ENCODE measurements around the gene UNC93A.
A peak's percentile ranks its signal among the peaks of the same experiment; 100 is the strongest.
"Not testable (repeated sequence)": the region's sequence is repeated elsewhere in the genome, so short reads cannot be mapped to it uniquely, and the experiment has no call there.

Gene UNC93A

DNA sequence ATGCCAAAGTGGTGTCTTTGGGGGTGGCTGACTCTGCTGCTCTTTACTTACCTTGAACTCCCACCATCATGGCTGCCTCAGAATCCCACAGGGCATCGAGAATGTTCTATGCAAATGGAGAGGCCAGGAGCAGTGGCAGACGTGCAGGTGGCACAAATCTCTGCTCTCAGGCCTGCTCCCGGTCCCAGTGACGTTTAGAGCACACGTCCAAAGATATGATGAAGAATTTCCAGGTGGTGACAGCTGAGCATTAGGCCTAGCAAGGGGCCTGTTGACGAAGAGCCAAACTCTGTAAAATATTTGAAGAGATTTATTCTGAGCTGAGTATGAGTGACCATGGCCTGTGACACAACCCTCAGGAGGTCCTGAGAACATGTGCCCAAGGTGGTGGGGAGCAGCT lies 19.0 kb upstream of the UNC93A start:
- DNase-seq, result no peak

DNA sequence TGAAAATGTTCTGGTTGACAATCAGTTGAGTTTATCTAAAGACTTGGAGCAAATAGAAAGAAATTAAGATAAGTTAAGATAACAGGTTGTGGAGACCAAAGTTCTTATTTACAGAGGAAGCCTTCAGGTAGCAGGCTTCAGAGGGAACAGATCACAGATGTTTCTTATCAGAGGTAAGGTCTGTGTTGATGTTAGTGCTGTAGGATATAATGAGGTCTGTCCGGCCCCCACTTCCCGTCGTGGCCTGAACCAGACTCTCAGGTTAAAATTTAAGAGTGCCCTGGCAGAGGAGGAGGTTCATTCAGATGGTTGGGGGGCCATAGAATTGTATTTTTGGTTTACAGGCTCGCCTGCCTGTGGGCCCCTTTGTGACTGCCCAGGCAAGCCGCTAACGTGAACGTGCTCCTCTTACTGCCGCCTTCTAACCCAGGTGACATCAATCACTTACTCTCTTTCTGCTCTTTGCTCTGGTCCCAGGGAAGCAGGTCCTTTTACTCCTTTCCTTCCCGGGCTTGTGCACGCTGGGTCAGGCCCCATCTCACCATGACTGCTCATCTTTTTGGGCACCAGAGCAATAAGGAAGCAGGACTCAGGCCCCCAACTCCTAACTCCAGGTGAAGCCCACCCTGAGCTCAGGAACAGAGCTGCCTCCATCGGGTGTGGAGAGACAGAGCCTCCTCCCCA lies 18.3 kb upstream of the UNC93A start:
- DNase-seq, result no peak

DNA sequence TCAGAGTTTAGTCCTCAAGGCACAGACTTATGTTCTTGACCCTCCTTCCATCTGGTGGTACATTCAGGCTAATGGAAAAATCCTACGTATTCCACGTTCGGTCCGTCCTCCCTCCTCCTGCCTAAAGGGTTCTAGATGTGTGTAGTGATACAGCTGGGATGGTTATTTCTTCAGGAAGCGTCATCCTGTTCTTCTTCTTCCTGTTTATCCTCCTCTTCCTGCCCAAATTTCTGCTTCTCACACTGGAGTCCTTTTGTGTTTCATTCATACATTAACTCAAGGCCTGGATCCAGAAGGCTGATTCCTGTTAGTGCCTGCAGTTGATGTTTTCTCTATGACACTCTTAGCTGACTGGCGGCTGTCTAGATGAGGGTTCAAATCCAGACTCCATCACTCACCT lies 16.8 kb upstream of the UNC93A start:
- no peak for DNase-seq

DNA sequence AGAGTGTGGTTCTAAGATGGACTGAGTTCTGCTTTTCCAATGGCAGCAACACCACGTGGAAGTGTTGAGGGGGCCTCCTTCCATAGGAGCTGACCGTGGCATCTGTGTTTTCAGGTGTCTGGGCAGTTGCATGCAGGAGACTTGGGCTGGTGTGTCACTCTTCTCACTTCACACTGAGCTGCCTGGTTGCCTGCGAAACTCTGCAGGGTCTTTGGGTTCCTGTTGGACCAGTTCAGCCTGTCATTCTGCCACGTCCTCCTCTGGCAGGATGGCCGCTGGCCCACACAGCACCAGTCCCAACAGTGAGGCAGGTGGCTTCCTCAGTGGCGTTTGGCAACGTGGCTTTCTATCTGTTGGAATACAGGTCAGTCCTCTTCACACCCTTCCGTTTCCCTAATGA lies 16.1 kb upstream of the UNC93A start:
- no peak for DNase-seq

DNA sequence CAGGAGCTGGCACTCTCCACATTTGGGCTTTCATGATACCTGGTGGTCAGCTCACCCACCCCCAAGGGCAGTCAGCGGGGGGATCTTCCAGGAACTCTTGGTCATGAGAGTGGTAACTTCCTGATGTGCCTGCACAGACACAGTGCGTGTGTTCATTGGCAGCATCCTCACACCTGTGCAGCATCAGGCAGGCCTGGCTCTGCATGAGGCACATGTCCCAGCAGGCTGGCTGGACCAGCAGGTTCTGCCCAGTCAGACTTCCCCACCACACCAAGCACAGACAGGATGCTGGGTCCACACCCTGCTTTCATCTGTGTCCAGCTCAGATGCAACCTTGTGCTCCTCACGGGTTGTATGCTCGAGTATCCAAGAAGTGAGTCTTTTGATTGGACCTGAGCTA lies 15.7 kb upstream of the UNC93A start:
- DNase-seq, result no peak

DNA sequence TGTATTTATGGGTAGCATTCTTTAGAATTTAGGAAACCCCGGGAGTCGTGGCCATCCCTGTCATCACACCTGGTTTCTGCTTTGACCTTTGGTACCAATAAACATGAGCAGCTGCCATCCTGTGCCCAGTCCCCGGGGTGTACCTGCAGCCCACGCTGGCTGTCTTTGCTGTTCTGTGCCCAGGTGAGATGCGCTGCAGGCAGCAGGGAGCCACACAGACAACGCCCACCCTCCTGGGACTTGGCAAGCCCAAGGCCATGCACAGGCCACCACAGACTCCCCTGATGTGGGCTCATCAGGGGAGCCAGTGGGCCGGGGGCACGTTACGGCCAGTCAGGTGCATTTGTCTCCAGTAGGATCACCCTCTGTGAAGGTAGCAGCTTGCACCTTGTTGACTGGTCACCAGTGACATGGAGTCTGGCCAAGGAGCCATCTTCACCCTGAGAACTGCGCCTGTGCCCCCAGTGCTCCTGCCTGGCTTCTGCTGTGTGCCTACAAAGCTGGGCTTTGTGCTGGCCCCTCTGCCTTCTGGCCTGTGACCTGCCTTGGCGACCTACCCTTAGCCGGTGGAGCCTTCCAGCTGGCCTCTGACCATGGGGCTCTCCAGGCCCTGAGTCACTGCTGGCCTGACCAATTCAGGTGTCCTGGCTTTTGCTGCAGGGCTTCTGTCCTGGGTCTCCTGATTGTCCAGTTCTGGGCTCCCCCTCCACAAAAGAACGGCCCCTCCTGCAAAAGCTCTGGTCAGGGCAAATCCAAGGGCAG lies 14.2 kb upstream of the UNC93A start:
- no peak for DNase-seq

DNA sequence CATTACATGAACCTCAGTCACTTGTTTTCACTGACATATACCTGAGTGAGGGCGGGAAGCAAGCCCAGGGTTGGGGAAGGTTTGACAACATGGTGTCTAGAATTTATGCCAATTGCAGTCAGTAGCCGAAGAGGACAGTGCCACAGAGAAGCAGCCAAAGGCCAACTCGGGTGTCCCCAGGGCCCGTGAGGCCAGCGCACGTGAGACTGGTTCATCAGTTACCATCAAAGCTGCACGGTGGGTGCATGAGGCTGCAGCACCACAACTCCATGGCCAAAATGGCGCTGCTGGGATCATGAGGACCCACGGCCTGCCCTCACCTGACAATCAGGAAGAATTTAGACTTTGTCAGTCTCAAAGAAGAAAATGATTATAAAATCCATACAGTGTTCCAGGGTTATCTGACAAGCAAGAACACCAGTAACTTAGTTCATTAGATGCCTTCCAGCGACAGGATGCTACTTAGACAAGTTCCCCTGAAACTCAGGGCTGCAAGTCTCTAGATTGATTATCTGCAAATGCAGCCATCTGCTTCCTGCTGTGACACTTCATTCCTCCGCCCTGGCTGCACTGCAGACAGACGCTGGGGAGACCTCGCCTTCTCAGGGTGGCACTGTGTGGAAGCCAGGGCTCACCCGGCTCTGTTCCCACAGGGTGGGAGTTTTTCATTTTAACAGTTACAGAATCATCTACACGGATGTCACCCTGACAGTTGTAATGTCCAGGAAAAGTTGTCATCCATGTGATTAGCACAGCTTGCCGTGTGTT lies 12.8 kb upstream of the UNC93A start:
- not testable (repeated sequence) for DNase-seq

DNA sequence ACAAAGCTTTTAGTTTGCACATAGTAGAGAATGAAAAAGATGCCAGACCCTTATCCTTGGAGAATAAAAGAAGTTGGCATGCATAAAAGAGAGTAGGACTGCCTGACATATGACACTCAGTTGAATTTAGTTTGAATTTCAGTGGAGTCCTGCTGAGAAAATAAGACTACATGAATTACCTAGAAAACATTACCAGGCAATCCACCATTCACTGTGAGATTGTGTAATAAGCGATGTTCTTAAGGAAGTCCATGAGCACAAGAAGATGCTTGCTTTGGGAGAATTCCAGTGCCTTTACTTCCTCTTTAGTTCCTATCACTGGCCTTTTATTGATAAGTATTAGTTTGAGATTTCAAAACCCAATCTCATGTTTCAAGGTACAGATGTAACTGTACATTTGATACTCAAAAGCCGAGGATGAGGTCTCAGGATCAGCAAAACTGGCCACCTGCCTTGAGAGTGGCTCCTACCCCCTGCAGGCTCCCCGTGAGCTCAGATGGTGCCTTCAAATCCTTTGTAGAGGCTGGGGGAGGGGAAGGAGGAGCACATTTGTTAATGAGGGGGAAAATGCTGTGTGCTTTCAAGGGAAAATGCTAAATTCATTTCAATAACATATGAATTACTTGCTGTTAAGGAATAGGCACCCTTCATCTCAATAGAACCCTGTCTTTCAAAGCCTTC lies 11.2 kb upstream of the UNC93A start:
- DNase-seq, result peak; percentile 35 to 76 (median 60)

DNA sequence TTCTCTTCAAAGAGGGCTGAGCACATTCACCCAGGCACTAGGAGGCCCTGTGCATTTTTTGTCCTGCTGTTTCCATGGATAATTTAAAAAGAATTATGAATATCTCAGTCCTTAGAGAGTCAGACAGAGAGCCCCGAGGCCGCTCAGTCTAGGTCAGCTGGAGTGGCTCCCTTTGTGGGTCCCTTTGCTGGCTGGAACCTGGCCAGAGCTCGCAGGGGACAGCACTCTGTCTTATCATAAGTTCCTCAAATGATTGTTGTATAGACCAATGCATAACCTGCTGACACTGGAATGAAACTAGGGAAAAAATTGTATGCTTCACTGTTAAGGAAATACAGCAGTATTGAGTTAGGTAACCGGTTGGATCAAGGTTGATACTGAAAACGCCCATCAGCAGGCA lies 10.6 kb upstream of the UNC93A start:
- DNase-seq, result peak in 2 of 3 experiments; percentile 22 to 58

DNA sequence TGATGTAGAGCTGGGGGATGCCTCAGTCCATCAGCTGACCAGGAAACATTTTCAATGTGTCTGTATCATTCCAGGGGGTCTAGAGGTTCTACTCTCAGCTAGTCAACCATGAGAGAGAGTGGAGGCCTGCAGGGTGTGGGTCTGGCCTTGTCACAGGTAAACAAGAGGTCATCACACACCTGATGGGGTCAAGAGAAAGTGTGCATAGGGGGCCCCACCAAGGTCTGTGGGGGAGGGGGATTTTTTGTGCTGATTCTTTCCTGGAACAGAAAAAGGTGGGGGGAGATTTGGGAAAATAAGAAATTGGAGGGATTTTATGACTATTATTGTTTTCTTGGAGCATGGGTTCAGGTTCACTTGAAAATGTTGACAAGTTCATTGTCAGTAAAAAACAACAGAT lies 8.9 kb upstream of the UNC93A start:
- no peak for DNase-seq

DNA sequence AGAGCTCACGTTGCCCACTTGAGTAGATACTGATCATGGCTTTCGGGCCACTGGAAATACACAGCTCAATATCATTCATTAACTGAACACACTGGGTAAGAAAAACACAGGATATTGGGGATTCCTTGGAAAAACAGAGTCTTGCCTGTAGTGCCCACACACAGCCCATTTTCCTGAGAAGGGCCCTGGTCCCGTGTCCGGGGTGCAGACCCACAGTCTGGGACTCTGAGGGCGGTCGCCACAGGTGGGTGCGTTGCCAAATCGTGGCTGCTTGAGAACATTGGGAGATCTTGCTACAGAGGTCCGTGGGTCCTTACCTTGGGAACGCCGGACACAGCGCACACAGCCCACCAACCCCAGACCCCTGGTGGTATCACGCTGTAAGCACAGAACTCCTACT lies 6.5 kb upstream of the UNC93A start:
- not testable (repeated sequence) for DNase-seq

DNA sequence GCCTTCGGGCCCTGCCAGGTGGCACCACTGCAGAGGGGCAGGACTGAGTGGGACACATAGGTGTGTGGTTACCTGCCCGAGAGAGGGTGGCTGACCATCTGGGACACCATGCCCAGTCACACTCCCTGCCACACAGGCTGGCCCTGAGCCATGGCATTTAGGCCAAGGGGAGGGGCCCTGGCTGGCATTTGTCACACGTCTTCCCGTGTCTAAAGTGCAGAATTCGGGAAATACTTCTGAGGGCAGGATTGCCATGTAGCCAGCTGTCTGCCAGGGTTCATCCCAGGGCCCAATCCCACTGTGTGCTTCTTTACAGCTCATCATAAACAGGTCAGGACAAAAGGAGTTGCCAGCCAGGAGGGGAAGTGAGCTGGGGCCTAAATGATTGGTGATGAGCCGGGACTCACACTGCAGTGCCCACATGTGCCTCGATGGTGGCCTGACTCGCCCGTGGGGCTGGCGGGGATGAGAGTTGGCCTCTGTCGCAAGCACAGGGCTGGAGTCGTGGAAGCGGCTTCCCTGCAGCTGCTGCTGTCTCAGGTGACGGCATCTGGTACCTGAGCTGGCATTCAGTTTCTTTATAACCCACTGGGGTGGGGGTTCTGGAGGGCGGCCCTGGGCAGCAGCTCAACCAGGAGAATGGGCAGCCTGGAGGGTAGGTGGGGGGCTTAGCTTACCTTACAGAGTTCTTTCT lies 5.9 kb upstream of the UNC93A start:
- no peak for DNase-seq

DNA sequence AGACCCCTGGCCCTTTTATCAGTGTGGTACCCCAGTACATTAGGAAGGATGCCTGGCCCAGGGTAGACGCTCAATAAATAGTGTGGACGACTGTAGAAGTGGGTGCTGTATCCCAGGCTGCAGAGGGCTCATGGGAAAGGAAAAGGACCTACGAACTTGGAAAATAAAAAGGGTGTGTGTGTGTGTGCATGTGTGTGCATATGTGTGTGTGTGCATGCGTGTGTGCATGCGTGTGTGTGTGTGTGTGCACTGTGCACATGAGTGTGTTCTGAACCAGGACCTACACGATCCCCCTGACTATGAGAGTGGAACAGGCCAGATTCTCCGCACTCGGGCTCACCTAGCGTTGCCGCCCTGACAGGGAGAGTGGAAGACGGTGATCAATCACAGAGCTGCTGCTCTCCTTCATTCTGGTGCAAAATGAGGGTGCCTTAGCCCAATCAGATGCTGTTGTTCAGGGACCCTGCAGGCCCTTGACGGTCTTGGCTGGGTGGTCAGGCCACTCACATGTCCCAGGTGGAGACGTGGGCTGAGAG lies 3.5 kb upstream of the UNC93A start:
- no peak for DNase-seq

DNA sequence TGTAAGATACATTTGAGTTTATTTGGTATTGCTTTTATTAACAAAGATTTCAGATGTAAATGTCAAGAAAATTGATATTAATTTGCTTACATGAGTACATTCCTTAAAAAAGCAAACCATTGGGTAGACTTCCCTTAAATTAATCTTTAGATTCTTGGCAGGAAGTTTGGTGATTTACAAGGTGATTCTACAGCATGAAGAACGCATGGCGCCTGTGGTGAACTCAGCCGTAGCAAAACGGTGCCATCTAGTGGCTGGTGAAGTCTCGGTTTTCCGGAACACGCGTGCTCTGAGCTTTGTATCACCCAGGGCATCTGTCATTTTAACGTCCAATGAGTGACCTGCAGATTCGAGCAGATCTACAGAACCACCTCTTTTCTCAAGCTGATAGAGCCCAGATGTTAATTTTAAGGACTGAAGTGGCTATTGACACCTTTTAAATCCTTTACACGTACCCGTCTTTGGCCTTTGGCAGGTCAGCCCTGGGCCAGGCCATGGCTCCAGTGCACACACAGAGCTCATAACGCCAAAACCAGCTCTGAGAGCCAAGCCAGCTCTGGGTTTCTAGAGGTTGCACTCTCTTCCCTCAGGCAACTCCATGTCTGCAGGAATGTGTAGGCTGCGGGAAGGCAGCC lies 2.4 kb upstream of the UNC93A start:
- peak; percentile 29 to 74 (median 53) for DNase-seq

DNA sequence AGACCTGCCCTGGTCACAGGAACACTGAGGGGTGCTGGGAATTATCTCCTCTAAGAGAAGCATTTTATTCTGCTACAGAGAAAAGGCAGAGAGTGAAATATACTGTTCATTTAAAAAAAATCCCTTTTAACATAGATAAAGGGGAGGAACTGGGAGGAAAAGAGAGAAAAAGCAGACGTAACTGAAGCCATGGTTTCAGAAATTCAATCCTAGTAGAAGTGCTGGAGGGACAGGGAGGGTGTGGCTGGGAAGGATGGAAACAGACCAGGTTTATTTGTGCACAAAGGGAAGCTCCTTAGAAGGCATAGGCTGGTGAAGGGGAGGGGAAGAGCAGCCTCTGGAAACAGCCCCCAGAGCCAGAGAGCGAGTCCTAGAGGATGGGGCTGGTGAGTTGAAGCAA lies 1.8 kb upstream of the UNC93A start:
- not testable (repeated sequence) for DNase-seq

DNA sequence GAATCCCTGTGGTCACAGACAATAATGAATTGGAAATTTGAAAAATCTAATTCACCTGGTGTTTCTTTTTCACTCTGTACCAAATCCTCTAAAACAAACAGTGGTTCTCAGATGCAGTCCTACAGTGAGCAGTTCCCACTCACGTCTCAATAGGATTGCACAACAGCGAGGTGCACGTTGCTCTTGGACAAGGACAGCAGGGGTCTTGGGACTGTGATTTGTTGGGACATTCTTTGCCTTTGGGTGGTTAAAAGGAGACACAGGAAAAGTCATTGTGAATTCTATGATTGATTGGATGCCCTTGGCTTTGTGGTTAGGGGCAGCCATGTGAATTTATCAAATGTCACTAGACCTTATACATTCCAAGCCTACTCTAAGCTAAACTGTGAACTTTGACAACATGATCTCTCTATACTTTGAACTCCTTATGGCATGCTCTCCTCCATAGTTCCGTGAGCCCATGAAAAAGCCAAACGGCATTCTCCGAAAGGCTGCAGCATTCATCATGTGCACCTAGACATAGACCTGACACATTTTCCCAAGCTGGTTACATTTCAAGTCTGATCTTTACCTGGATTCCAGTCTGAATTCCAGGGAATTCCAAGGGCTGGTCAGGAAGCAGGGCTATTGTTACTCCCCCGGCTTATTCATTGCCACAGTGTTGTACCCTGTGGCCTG lies 647 bp downstream of the UNC93A start:
- no peak for DNase-seq

DNA sequence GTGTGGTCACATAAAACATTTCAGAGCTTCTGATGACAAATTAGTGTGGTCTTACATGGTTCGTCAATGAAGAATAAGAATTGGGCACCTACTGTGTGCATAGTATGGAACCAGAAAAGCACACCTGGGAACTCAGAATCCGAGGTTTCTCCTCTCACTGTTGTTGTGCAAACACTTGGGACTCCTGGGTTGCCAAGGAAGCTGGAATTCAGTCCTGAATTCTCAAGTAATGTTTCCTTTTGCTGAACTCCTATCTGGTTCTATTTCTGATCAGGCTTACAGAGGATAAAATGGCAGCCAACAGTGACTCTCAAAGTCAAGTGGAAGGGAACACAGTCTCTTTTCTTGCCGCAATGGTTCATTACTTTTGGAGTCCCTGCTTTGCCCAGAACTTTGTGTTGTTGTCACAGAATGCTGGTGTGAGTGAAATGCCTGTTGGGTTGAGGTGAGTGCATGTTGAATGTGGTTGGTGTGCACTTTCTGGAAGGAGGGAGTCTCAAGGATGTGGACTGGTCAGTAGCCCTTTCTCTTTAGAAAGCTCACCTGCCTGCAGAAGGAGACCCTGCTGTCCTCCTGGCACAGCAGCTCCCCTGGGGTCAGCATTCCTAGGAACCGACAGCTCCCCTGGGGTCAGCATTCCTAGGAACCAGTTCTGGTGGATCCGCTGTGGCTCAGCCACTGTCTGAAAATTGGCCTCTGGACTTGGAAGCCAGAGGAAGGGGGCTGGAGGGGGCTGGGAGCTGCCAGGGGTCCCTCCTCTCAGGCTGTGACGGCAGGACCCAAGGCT lies 1.4 kb downstream of the UNC93A start:
- DNase-seq, result no peak

DNA sequence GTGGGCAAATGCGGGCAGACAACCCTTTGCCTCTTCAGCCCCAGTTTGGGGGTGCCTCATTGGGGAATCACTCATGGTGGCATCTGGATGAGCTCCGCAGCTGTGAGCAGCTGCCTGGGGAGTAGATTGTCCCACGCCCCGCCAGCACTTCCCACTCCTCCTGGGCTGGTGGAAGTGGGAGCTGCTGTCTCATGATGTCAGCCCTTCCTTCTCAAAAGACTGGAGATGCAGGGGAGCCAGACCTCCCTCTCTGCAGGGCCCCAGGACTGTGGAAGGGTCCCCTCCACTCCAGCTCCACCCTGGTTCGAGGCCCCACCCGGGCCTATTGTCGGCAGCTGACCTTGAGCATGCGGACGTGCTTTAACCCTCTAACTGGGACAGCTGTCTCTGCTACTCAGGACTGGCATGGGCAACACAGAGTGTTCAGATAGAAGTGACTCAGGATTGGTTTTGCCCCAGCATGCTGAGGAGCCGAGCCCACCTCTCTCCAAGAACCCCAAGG lies 2.0 kb downstream of the UNC93A start:
- no peak for DNase-seq

DNA sequence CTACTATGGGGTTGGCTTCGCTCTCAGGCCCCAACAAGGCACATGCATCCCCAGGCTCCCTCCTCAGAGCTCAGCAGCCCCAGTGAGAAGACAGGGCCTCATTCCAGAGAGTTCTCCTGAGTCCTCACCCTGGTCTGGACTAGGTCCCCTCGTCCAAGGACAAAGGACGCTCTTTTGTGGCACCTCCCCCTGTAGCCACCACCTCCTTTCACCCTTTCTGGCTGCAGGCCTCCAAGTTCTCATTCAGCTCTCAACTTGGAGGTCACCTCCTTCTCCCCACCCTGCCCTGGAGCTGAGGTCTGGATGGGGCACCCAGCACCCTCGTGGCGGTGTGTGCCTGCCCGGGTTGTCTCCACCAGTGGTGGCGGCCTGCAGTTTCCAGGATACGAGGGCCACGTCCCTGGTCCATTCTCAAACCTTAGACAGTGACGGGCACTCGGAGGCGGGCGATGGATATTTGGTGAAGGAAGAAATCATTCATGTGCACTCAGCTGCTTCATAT lies 2.5 kb downstream of the UNC93A start:
- DNase-seq, result no peak

DNA sequence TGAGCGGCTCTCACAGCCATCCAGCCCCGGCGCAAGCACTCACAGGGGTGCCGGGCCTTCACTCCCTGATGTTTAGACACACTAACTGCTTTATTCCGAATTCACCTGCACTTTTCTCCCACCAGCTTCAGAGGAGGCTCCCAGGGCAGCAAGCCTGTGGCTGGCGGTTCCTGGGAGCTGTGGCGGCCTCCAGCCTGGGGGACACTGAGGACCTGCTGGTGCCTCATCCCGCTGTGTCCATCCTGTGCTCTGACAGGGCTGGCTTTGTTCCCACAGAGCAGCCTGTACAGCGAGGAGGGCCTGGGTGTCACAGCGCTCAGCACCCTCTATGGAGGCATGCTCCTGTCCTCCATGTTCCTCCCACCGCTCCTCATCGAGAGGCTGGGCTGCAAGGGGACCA lies 3.1 kb downstream of the UNC93A start:
- DNase-seq, result no peak

Data from NCI-H1417 (cell line).